Activated effector memory CD4-positive, alpha-beta T cell treated with anti-CD3 and anti-CD28 coated beads, Interleukin-2, amount 50 U/mL, for 16 hours (primary cell): Measurements from ENCODE around the gene GNG11.

ENCODE experiments used
- DNase-seq: peaks from one replicate; pipeline ENCODE4 v3.0.0-alpha.2; 2020

GNG11 gene

GRCh38 chr7:93948873-93949272, 27.3 kb downstream of the GNG11 start:
- DNase-seq = no peak

GRCh38 chr7:93949423-93949822, 27.9 kb downstream of the GNG11 start:
- DNase-seq = no peak

- DNase-seq = no peak
Observed at GRCh38 chr7:93955304-93955703, 33.8 kb downstream of the GNG11 start.

- DNase-seq = no peak
Observed at GRCh38 chr7:93957767-93958166, 36.2 kb downstream of the GNG11 start.

- DNase-seq = no peak
Observed at GRCh38 chr7:93958216-93958615, 36.7 kb downstream of the GNG11 start.

- DNase-seq = no peak
Observed at GRCh38 chr7:93958651-93959050, 37.1 kb downstream of the GNG11 start.

- DNase-seq = no peak
Observed at GRCh38 chr7:93960986-93961385, 39.5 kb downstream of the GNG11 start.

- DNase-seq = no peak
Observed at GRCh38 chr7:93964262-93964661, 42.7 kb downstream of the GNG11 start.

GRCh38 chr7:93964813-93965212, 43.3 kb downstream of the GNG11 start:
- no peak for DNase-seq

GRCh38 chr7:93968911-93969620, 47.5 kb downstream of the GNG11 start:
- no peak for DNase-seq

- DNase-seq = no peak
Observed at GRCh38 chr7:93972029-93972725, 50.6 kb downstream of the GNG11 start.

- no peak for DNase-seq
Observed at GRCh38 chr7:93973134-93973533, 51.6 kb downstream of the GNG11 start.

GRCh38 chr7:93977211-93977950, 55.8 kb downstream of the GNG11 start:
- DNase-seq = no peak
